HepG2 (cell line): ENCODE measurements around the gene HBQ1. TPM values are rescaled to one million over a fixed set of nuclear protein-coding genes. Genes with fewer than 3 reads are reported as not detected.

Experiments used
- ATAC-seq: fragments of 200-7000 bp; cut with Tn5 transposase; 3 replicates; pipeline ENCODE4 v1.9.1; 2020; ENCODE audit warnings: mild to moderate bottlenecking, moderate library complexity
- BruUV-seq: library from RNA; stranded (reverse); fragments of 400-500 nt; replicated peaks from 2 replicates; lab custom pipeline; 2021; lab: Mats Ljungman, UMichigan
- CTCF ChIA-PET: fragments of 300-600 bp; formaldehyde crosslinking; extraction: SDS; loops from one replicate; lab custom pipeline; 2021; ENCODE audit warnings: low total read pairs, inconsistent platforms, low intra/inter-chr PET ratio; lab: Yijun Ruan, JAX
- POLR2A ChIA-PET: fragments of 350-600 bp; sonication (Branson Sonifier 250); formaldehyde crosslinking; loops from one replicate; lab custom pipeline; 2020; ENCODE audit warnings: antibody characterized with exemption, inconsistent platforms; lab: Yijun Ruan, JAX
- DNase-seq: peaks from one replicate; pipeline ENCODE4 v3.0.0-alpha.2; 2015; ENCODE audit warnings: low spot score
- FAIRE-seq: peaks from 3 replicates; lab custom pipeline; 2011; peaks lifted over from hg19 to GRCh38; lab: Jason Lieb, UNC
- H2AFZ ChIP-seq: one replicate; pipeline ENCODE4 v1.6.1; 2011; ENCODE audit warnings: low read length, inconsistent platforms
- H3K27ac ChIP-seq: fragments of 300-600 bp; 3 replicates; pipeline ENCODE4 v1.8.0; 2011; ENCODE audit warnings: mixed run types, mild to moderate bottlenecking, mixed read lengths, low read length, inconsistent platforms; ENCODE audit not compliant: insufficient read depth; ENCODE audit errors: extremely low read length
- H3K27me3 ChIP-seq, 2 experiments: fragments of 200-600 bp in 1 of 2; 2 replicates in 1 of 2; 3 replicates in 1 of 2; pipeline versions ENCODE4 v1.6.0 to v1.8.0; 2011; ENCODE audit warnings: low read length in 2 of 2, mild to moderate bottlenecking in 2 of 2, moderate library complexity in 2 of 2, inconsistent platforms in 1 of 2; ENCODE audit not compliant: insufficient read depth in 2 of 2, control insufficient read depth in 1 of 2
- H3K36me3 ChIP-seq, 2 experiments: fragments of 200-600 bp in 1 of 2; replicated peaks in 1 of 2; 2 replicates in 1 of 2; 3 replicates in 1 of 2; pipeline versions ENCODE4 v1.5.1 to v1.8.0; 2011; ENCODE audit warnings: low read length in 2 of 2, inconsistent platforms in 1 of 2; ENCODE audit not compliant: insufficient read depth in 2 of 2, control insufficient read depth in 1 of 2
- H3K4me1 ChIP-seq: 2 replicates; pipeline ENCODE4 v1.5.1; 2012; ENCODE audit warnings: low read length, inconsistent platforms; ENCODE audit not compliant: insufficient read depth
- H3K4me2 ChIP-seq: 2 replicates; pipeline ENCODE4 v1.6.0; 2011; ENCODE audit warnings: low read depth, low read length, inconsistent platforms
- H3K4me3 ChIP-seq, 3 experiments: fragments of 200-600 bp in 1 of 3; sonication (generic), shearing (Covaris generic) in 1 of 3; replicated peaks in 1 of 3; 2 replicates each; pipeline ENCODE4 v1.5.1; 2011 to 2016; ENCODE audit warnings: low read length in 3 of 3, inconsistent platforms in 2 of 3, low read depth in 2 of 3, mild to moderate bottlenecking in 2 of 3, control low read depth in 1 of 3, mixed read lengths in 1 of 3; ENCODE audit not compliant: insufficient read depth in 1 of 3
- H3K79me2 ChIP-seq: one replicate; pipeline ENCODE4 v1.6.1; 2011; ENCODE audit warnings: low read length, inconsistent platforms; ENCODE audit not compliant: insufficient read depth
- H3K9ac ChIP-seq: 2 replicates; pipeline ENCODE4 v1.6.0; 2011; ENCODE audit warnings: mild to moderate bottlenecking, low read depth, low read length, inconsistent platforms; ENCODE audit not compliant: insufficient read depth
- H3K9me3 ChIP-seq: 2 replicates; pipeline ENCODE4 v1.5.1; 2012; ENCODE audit warnings: mild to moderate bottlenecking, low read length
- H4K20me1 ChIP-seq: 2 replicates; pipeline ENCODE4 v1.6.0; 2011; ENCODE audit warnings: inconsistent platforms, mild to moderate bottlenecking, low read length, moderate library complexity; ENCODE audit not compliant: insufficient read depth
- ARNTL ChIP-seq: sonication (generic); formaldehyde crosslinking; IDR thresholded peaks from 2 replicates; pipeline ENCODE4 v1.4.0; 2020; ENCODE audit warnings: mild to moderate bottlenecking, missing genetic modification reagents
- CHD4 ChIP-seq: fragments of 200-600 bp; sonication (generic); IDR thresholded peaks from 2 replicates; pipeline ENCODE4 v1.7.0; 2017; ENCODE audit warnings: mild to moderate bottlenecking, low read length, borderline replicate concordance
- DMTF1 ChIP-seq: sonication (generic); formaldehyde crosslinking; IDR thresholded peaks from 2 replicates; pipeline ENCODE4 v1.4.0; 2020; ENCODE audit warnings: mild to moderate bottlenecking, missing genetic modification reagents
- E2F5 ChIP-seq: sonication (generic); formaldehyde crosslinking; conservative IDR thresholded peaks from 2 replicates; pipeline ENCODE4 v1.4.0; 2020; ENCODE audit warnings: missing genetic modification reagents
- MEIS2 ChIP-seq: sonication (generic); formaldehyde crosslinking; IDR thresholded peaks from 2 replicates; pipeline ENCODE4 v1.9.0; 2021; ENCODE audit warnings: mild to moderate bottlenecking, missing genetic modification reagents
- TCF7L2 ChIP-seq: IDR thresholded peaks from 2 replicates; pipeline ENCODE4 v1.6.1; 2011; ENCODE audit warnings: mild to moderate bottlenecking, low read depth, low read length, moderate library complexity
- U2AF1 ChIP-seq: fragments of 200-400 bp; formaldehyde crosslinking; optimal IDR thresholded peaks from 2 replicates; pipeline ENCODE3; 2017; ENCODE audit warnings: mild to moderate bottlenecking, low read depth, low read length
- ZBTB26 ChIP-seq: IDR thresholded peaks from 2 replicates; pipeline ENCODE4 v1.6.1; 2016; ENCODE audit warnings: missing compliant biosample characterization, missing genetic modification reagents, borderline replicate concordance
- ZBTB38 ChIP-seq: sonication (generic); formaldehyde crosslinking; IDR thresholded peaks from 2 replicates; pipeline ENCODE4 v1.5.1; 2020; ENCODE audit warnings: mild to moderate bottlenecking, missing genetic modification reagents
- ZKSCAN8 ChIP-seq: IDR thresholded peaks from 2 replicates; pipeline ENCODE4 v1.6.1; 2016; ENCODE audit warnings: borderline replicate concordance, missing genetic modification reagents, missing compliant biosample characterization
- ZNF12 ChIP-seq: sonication (generic); formaldehyde crosslinking; IDR thresholded peaks from 2 replicates; pipeline ENCODE4 v1.5.0; 2020; ENCODE audit warnings: missing genetic modification reagents
- ZNF619 ChIP-seq: sonication (generic); formaldehyde crosslinking; IDR thresholded peaks from 2 replicates; pipeline ENCODE4 v1.4.0; 2020; ENCODE audit warnings: mild to moderate bottlenecking, missing genetic modification reagents
- ZNF670 ChIP-seq: sonication (generic); formaldehyde crosslinking; IDR thresholded peaks from 2 replicates; pipeline ENCODE4 v1.8.0; 2022; ENCODE audit warnings: mild to moderate bottlenecking, missing genetic modification reagents, borderline replicate concordance
- ZNF691 ChIP-seq: sonication (generic); formaldehyde crosslinking; IDR thresholded peaks from 2 replicates; pipeline ENCODE4 v1.4.0; 2020; ENCODE audit warnings: missing genetic modification reagents, low read depth, mild to moderate bottlenecking, borderline replicate concordance
- WGBS: methylation state at CpG from one replicate; pipeline ENCODE4 v1.1.6; 2017; ENCODE audit warnings: low lambda C conversion rate; 5-methylcytosine and 5-hydroxymethylcytosine counted together
- in situ Hi-C: cut with HindIII; loops from 2 replicates; pipeline ENCODE4 v1.10.0; 2017; ENCODE audit warnings: low pct_unique_long_range_greater_than_20kb; ENCODE audit not compliant: extremely low pct_ligation_motif_present
- intact Hi-C: fragments of 100-400 bp; cut with micrococcal nuclease; formaldehyde crosslinking; loops from one replicate; pipeline ENCODE4 v1.10.0; 2022; ENCODE audit not compliant: unreplicated experiment
- polyA plus RNA-seq, 8 experiments: library from polyadenylated mRNA; depleted of rRNA in 3 of 8; stranded (reverse) in 7 of 8; unstranded in 1 of 8; fragments of >200 nt; fragmentation: Illumina TruSeq in 4 of 8; extraction: Trizol in 4 of 8; gene quantifications; 2 replicates each; pipeline versions ENCODE4 v1.2.1 to v1.2.3, GENCODE V29; 2011 to 2016; ENCODE audit warnings: low read depth in 4 of 8, missing spikeins in 1 of 8, mixed read lengths in 1 of 8; ENCODE audit not compliant: insufficient read depth in 1 of 8
- total RNA-seq, 5 experiments: library from RNA; depleted of rRNA; stranded (reverse); fragments of >200 nt; fragmentation: Illumina TruSeq; extraction: Trizol; gene quantifications; 2 replicates each; pipeline ENCODE4 v1.2.3, GENCODE V29; 2016; ENCODE audit warnings: low read depth in 1 of 5
- TF ChIP-seq, protein P1 (sequence below): sonication (generic); formaldehyde crosslinking; IDR thresholded peaks from 2 replicates; pipeline ENCODE4 v1.9.0; 2022; ENCODE audit warnings: low read depth, missing genetic modification reagents
- TF ChIP-seq, protein P2 (sequence below): sonication (generic); formaldehyde crosslinking; IDR thresholded peaks from 2 replicates; pipeline ENCODE4 v1.8.0; 2022; ENCODE audit warnings: mild to moderate bottlenecking, missing genetic modification reagents, moderate library complexity

HBQ1 gene
- total and polyA plus RNA-seq, 2 of the 13 experiments (the other 11 are each of a cell fraction or from before 2014, with no cell fraction given) = 4.9 to 7.4 TPM

GRCh38 chr16:177981-178667 lies 2.1 kb upstream of the HBQ1 start:
- WGBS = 60% methylated on average over 8 of the region's 11 CpGs
- Histone ChIP-seq H3K27ac (no peak overlapping the region), H3K4me3 (no peak overlapping the region), H3K79me2 (no peaks in the 10 kb centered on the region), H3K36me3 (no peaks in the 10 kb centered on the region), H3K4me1 (peaks cover 28% of the 10 kb centered on the region), H4K20me1 (0 out of 2 replicates have a peak, but pooled peaks cover 6% of the 10 kb centered on the region), H3K27me3 (peaks cover 0 to 18% of the 10 kb centered on the region in 2 experiments; a peak in 4 of 5 replicates), H3K9me3 (no peaks in the 10 kb centered on the region), H3K9ac (no peak overlapping the region), H3K4me2 (no peak overlapping the region), H2AFZ (no peak overlapping the region)
- intact Hi-C loops = no loop called here
- no peak for TF ChIP-seq ZNF670 (CRISPR knock-in tag)
- TF ChIP-seq ZBTB38 (CRISPR knock-in tag) = no peak
- TF ChIP-seq MEIS2 (CRISPR knock-in tag) = no peak
- no peak for TF ChIP-seq ZNF12 (CRISPR knock-in tag)
- TF ChIP-seq ZBTB26 (CRISPR knock-in tag) = no peak
- TF ChIP-seq DMTF1 (CRISPR knock-in tag) = no peak
- TF ChIP-seq, protein P1, sequence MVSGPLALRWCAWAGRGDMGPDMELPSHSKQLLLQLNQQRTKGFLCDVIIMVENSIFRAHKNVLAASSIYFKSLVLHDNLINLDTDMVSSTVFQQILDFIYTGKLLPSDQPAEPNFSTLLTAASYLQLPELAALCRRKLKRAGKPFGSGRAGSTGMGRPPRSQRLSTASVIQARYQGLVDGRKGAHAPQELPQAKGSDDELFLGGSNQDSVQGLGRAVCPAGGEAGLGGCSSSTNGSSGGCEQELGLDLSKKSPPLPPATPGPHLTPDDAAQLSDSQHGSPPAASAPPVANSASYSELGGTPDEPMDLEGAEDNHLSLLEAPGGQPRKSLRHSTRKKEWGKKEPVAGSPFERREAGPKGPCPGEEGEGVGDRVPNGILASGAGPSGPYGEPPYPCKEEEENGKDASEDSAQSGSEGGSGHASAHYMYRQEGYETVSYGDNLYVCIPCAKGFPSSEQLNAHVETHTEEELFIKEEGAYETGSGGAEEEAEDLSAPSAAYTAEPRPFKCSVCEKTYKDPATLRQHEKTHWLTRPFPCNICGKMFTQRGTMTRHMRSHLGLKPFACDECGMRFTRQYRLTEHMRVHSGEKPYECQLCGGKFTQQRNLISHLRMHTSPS (CRISPR knock-in tag) = no peak
- TF ChIP-seq U2AF1 = no peak
- no peak for TF ChIP-seq ZNF691 (CRISPR knock-in tag)
- TF ChIP-seq ARNTL = no peak
- no peak for TF ChIP-seq ZKSCAN8
- no peak for TF ChIP-seq ZNF619
- TF ChIP-seq CHD4 = no peak
- TF ChIP-seq E2F5 (CRISPR knock-in tag) = no peak
- TF ChIP-seq, protein P2, sequence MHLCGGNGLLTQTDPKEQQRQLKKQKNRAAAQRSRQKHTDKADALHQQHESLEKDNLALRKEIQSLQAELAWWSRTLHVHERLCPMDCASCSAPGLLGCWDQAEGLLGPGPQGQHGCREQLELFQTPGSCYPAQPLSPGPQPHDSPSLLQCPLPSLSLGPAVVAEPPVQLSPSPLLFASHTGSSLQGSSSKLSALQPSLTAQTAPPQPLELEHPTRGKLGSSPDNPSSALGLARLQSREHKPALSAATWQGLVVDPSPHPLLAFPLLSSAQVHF (CRISPR knock-in tag) = no peak
- no peak for TF ChIP-seq TCF7L2
- ChIA-PET CTCF (no interaction called here), POLR2A (no interaction called here)
- no peak for FAIRE-seq
- no TSS peak for BruUV-seq
- DNase-seq = no peak
- no peak for ATAC-seq
- in situ Hi-C loops = no loop called here
